Osteocyte (in vitro differentiated cells): ENCODE measurements around the gene MOV10L1. TPM values are rescaled to one million over a fixed set of nuclear protein-coding genes. Genes with fewer than 3 reads are reported as not detected.

Source experiments
- DNase-seq: peaks from one replicate; pipeline ENCODE4 v3.0.0; 2021; ENCODE audit warnings: mixed read lengths; ENCODE audit not compliant: unreplicated experiment; ENCODE audit errors: extremely low spot score
- H3K27ac Mint-ChIP-seq: one replicate; pipeline ENCODE4 v1.8.0; 2021; ENCODE audit warnings: mild to moderate bottlenecking, mixed read lengths; ENCODE audit not compliant: unreplicated experiment
- H3K27me3 Mint-ChIP-seq: one replicate; pipeline ENCODE4 v1.8.0; 2021; ENCODE audit warnings: mixed read lengths; ENCODE audit not compliant: unreplicated experiment
- H3K36me3 Mint-ChIP-seq: one replicate; pipeline ENCODE4 v1.8.0; 2021; ENCODE audit warnings: mixed read lengths; ENCODE audit not compliant: unreplicated experiment
- H3K4me1 Mint-ChIP-seq: one replicate; pipeline ENCODE4 v1.8.0; 2021; ENCODE audit warnings: mixed read lengths; ENCODE audit not compliant: unreplicated experiment
- H3K4me3 Mint-ChIP-seq: one replicate; pipeline ENCODE4 v1.8.0; 2021; ENCODE audit warnings: mild to moderate bottlenecking, moderate library complexity, mixed read lengths; ENCODE audit not compliant: unreplicated experiment
- H3K9me3 Mint-ChIP-seq: one replicate; pipeline ENCODE4 v1.8.0; 2021; ENCODE audit warnings: mixed read lengths; ENCODE audit not compliant: unreplicated experiment
- total RNA-seq: library from RNA; stranded (reverse); gene quantifications from 2 replicates; pipeline ENCODE4 v1.2.1, GENCODE V29; 2021
- TF ChIP-seq, protein P1 (sequence below): fragments of 200-600 bp; sonication (generic); IDR thresholded peaks from 2 replicates; pipeline ENCODE4 v1.5.0; 2021; ENCODE audit warnings: antibody characterized with exemption, mild to moderate bottlenecking, moderate library complexity

The MOV10L1 gene
- total RNA-seq, 1 donor from 2014 or later: 1.4 TPM

DNA sequence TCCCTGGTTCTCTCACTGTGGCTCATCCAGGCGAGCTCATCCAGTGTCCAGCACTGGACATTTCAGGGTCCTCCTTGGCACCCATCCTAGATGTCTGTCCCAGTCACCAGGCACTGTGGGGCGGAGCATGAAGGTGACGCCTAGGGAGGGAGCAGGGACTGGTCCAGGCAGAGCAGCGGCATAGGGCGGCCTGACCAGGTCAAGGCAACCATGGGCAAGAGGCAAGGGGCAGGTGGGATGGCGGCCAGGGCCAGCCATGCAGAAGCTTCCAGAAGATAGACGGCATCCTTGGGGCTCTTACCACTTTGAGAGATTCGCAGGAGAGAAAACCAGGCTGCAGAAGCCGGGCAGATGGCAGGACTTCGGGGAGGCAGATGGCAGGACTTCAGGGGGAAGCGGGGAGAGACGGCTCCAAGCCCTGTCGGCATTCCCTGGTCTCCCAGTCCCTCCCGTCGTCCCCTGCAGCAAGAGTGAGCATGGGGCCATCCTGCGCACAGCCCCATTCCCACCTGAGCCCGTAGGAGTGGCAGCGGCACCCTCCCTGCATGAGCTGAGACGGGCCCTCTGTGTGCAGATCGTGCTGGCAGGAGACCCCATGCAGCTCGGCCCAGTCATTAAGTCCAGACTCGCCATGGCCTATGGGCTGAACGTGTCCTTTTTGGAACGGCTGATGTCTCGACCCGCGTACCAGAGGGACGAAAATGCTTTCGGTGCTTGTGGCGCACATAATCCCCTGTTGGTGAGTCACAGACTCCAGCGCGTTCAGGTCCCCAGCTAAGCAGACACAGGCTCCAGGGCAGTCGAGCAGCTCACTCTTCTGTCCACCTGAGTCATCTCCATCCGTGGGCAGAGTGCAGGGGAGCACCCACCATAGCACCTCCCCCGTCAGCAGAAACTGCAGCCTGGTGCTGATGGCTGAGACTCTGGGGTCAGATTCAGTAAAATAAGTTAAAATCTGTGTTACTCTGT is 60.6 kb downstream of the MOV10L1 start:
- Mint-ChIP-seq H3K4me3 (no peak overlapping the region), H3K27me3 (peaks cover 4% of the 10 kb centered on the region), H3K4me1 (peaks cover 12% of the 10 kb centered on the region), H3K9me3 (no peaks in the 10 kb centered on the region), H3K36me3 (no peaks in the 10 kb centered on the region), H3K27ac (no peak overlapping the region)
- TF ChIP-seq, protein P1, sequence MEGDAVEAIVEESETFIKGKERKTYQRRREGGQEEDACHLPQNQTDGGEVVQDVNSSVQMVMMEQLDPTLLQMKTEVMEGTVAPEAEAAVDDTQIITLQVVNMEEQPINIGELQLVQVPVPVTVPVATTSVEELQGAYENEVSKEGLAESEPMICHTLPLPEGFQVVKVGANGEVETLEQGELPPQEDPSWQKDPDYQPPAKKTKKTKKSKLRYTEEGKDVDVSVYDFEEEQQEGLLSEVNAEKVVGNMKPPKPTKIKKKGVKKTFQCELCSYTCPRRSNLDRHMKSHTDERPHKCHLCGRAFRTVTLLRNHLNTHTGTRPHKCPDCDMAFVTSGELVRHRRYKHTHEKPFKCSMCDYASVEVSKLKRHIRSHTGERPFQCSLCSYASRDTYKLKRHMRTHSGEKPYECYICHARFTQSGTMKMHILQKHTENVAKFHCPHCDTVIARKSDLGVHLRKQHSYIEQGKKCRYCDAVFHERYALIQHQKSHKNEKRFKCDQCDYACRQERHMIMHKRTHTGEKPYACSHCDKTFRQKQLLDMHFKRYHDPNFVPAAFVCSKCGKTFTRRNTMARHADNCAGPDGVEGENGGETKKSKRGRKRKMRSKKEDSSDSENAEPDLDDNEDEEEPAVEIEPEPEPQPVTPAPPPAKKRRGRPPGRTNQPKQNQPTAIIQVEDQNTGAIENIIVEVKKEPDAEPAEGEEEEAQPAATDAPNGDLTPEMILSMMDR: no peak
- DNase-seq: no peak

DNA sequence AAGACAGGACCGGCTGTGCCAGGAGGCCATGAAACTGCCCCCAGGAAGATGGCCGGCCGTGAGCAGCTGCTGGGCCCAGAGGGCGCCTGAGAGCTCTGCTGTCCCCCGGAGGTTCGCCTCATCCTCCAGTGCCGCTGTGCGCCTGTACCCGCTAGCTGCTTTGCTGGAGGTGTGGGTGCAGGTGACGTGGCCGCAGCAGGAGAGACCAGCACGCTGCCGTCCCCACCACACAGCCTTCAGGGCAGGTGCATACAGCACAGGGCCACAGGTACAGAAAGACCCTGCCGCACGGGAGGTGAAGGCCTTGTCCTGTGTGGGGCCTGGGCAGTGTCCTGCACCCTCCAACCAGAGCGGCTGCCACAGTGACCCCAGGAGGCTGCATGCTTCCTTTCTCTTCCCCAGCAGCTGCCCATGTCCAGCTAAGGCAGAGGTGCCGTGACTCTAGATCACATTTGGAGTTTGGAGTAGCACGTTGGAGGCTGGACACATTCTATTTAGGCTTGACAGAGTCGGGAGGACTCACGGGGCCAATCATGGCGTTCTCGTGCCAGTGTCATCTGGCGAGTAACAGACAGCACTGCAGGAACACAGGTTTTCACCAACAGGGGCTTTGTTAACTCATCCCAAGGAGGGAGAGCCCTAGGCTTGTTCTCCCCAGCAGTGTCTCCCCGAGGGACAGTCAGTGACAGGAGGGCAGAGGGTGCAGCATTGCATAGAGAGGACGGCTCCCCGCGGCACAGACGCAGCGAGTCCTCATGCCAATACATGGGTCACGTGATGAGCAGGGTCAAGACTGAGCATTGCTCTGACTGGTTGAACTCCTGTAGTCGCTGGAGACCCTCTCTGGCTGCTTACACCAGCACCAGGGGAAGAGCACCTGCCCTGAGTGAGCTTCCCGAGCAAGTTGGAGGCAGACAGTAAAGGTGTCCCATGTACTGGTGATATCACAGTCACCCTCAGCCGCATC is 62.0 kb downstream of the MOV10L1 start:
- TF ChIP-seq, protein P1: no peak
- no peak for DNase-seq
- Mint-ChIP-seq H3K36me3 (no peaks in the 10 kb centered on the region), H3K4me1 (peaks cover 1% of the 10 kb centered on the region), H3K9me3 (no peaks in the 10 kb centered on the region), H3K4me3 (no peak overlapping the region), H3K27me3 (peaks cover under 1% of the 10 kb centered on the region), H3K27ac (no peak overlapping the region)

DNA sequence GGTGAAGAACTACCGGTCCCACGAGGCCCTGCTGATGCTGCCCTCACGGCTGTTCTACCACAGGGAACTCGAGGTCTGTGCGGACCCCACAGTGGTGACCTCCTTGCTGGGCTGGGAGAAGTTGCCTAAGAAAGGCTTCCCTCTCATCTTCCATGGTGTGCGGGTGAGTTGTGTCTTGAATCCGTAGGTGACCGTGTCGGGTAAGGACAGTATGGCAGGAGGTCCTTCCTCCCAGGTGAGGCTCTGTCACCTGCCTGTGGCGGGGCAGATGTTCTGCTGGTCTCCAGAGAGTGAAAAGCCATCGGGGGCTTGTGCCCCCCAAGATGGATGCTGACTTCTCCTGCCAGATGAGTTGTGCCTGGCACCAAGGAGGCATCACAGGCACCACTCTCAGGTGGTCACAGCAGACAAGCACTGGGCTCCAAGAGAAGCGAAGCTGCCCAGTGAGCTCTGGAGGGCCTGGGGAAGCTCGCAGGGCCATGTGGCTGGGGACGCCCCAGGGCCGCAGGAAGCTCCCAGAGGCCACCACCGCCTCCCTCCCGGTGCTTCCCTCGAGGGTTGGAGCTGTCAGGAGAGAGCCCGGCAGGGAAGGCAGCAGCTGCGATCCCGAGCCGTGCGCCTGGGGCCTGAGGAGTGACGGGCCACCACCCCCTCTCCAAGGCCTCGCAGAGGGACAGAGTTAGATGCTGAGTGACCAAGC is 63.4 kb downstream of the MOV10L1 start:
- Mint-ChIP-seq H3K27me3 (peaks cover 14% of the 10 kb centered on the region), H3K27ac (no peak overlapping the region), H3K4me3 (no peak overlapping the region), H3K9me3 (no peaks in the 10 kb centered on the region), H3K4me1 (no peaks in the 10 kb centered on the region), H3K36me3 (no peaks in the 10 kb centered on the region)
- DNase-seq: no peak
- TF ChIP-seq, protein P1: no peak

DNA sequence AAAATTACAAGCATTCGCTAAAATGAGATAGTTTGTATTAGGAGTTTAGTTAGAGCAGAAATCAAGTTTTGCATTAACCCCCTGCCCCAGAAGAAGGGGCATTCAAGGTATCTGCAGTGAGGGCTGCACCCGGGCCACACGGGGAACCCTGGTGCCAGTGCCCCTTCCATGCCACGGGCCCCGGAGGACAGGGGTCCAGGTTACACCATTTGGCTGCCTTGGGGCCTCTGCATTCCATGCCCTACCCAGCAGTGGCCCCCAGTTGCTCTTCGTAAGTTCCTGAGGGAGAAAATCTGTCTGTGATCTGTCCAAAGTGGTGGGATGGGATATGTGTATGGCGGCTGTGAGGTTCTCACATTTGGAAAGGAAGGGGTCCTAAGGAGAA is 63.9 kb downstream of the MOV10L1 start:
- no peaks in the 10 kb centered on the region for H3K9me3 Mint-ChIP-seq
- H3K27me3 Mint-ChIP-seq: peaks cover 19% of the 10 kb centered on the region
- no peak for DNase-seq
- H3K4me1 Mint-ChIP-seq: no peaks in the 10 kb centered on the region
- no peak overlapping the region for H3K4me3 Mint-ChIP-seq
- no peaks in the 10 kb centered on the region for H3K36me3 Mint-ChIP-seq
- no peak overlapping the region for H3K27ac Mint-ChIP-seq
- TF ChIP-seq, protein P1: no peak
